Body of pancreas (tissue), 4 donors: Measurements from ENCODE around the gene TUBA1A.

Source experiments
- POLR2A ChIP-seq, 3 donors: fragments of 450-650 bp; IDR thresholded peaks; one replicate each; pipeline ENCODE4 v1.6.1; 2016; ENCODE audit warnings: antibody characterized with exemption in 3 of 3, mild to moderate bottlenecking in 2 of 3
- TF ChIP-seq, protein P1 (sequence below), 7 experiments: fragments of 450-650 bp in 4 of 7; fragments of 200-600 bp in 3 of 7; sonication (generic) in 3 of 7; IDR thresholded peaks; one replicate each; pipeline ENCODE4 v1.5.1; 2016 to 2019; ENCODE audit warnings: antibody characterized with exemption in 7 of 7

DNA sequence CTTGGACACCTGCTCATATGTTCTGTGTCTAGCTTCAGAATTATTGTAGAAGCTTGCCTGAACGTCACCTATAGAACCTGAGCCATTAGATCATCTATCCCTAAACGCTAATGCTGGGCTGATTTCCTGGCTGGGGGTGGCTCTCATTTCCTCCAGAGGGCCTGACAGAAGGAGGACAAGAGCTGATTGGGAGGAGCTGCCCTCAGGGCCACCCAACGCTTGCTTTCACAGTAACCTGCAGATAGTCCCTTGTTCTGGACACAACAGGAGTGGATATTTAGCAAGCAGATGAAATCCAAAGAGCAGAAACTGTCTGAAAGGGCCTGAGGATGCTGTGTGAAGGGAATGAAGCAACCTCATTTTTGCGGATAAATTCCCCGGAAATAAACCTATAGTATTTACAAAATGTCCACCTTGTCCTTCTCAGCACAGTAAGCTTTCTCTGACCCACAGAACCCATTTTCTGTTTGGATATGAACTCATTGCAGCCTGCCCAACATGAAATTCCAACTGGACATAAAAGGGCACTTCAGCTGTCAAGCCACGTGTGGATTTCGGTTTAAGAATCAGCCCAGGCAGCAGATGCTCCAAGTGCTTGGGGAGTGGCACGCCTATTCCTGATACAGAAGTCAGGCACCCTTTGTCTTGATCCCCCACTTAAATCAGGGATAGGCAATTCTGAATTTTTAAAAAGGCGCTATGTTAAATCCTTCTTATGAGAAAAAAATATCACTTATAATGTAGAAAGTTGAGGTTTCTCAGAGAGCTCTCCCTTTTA is 43.2 kb upstream of the TUBA1A start:
- TF ChIP-seq, protein P1, sequence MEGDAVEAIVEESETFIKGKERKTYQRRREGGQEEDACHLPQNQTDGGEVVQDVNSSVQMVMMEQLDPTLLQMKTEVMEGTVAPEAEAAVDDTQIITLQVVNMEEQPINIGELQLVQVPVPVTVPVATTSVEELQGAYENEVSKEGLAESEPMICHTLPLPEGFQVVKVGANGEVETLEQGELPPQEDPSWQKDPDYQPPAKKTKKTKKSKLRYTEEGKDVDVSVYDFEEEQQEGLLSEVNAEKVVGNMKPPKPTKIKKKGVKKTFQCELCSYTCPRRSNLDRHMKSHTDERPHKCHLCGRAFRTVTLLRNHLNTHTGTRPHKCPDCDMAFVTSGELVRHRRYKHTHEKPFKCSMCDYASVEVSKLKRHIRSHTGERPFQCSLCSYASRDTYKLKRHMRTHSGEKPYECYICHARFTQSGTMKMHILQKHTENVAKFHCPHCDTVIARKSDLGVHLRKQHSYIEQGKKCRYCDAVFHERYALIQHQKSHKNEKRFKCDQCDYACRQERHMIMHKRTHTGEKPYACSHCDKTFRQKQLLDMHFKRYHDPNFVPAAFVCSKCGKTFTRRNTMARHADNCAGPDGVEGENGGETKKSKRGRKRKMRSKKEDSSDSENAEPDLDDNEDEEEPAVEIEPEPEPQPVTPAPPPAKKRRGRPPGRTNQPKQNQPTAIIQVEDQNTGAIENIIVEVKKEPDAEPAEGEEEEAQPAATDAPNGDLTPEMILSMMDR (IDR thresholded peaks at IDR 0.05): no peak
- TF ChIP-seq POLR2A (IDR thresholded peaks at IDR 0.05): no peak
